ENCODE measurements around the gene KLK12.
"Not testable (repeated sequence)": the region's sequence is repeated elsewhere in the genome, so short reads cannot be mapped to it uniquely, and the experiment has no call there.

Gene KLK12

DNA sequence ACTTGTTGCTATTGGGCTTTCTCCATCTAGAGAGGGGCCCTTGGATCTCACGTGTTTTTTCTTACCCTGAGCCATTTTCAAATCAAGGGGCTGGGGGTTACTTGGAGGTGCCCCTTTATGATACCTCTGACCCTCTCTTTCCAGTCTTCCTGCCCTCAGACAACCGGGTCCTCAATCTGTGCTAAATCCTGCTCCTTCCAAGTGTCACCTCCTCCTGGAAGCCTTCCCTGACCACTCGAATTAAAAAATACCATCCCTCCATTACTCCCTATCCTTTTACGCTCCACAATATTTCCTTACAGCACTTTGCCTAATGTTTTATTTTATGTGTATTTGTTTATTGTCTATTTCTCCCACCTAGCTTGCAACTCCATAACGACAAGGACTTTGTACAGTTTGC, 36.7 kb downstream of the KLK12 start:
- H2AFZ ChIP-seq (ENCODE audit: insufficient read depth, low read length, poor library complexity) = no peak overlapping the region
- 100% methylated on average over 2 of the region's 5 CpGs for WGBS (ENCODE audit: extremely low coverage, insufficient coverage, insufficient read length)
- no peaks in the 10 kb centered on the region for H3K36me3 ChIP-seq (ENCODE audit: control insufficient read depth in 1 of 2, insufficient read depth in 2 of 2, low read length in 2 of 2)
- H3K9ac ChIP-seq (ENCODE audit: low read length) = no peak overlapping the region
- H2BK5ac ChIP-seq (ENCODE audit: low read depth, low read length, poor library complexity) = no peak overlapping the region
- H3K27me3 ChIP-seq (ENCODE audit: insufficient read depth, low read length) = no peaks in the 10 kb centered on the region
- no peaks in the 10 kb centered on the region for H3K9me3 ChIP-seq (ENCODE audit: insufficient read depth, low read depth, low read length)
- H3K79me2 ChIP-seq (ENCODE audit: control insufficient read depth, insufficient read depth, low read length, poor library complexity) = no peaks in the 10 kb centered on the region
- H3K4ac ChIP-seq (ENCODE audit: low read depth, low read length) = no peak overlapping the region
- no peak overlapping the region for H2AK5ac ChIP-seq (ENCODE audit: low read length)
- H4K8ac ChIP-seq (ENCODE audit: low read depth, low read length) = no peak overlapping the region
- H2BK12ac ChIP-seq (ENCODE audit: low read length) = no peak overlapping the region
- no peak overlapping the region for H3K23ac ChIP-seq (ENCODE audit: low read length)
- no peaks in the 10 kb centered on the region for H3K79me1 ChIP-seq (ENCODE audit: low read length)
- H3K4me3 ChIP-seq (ENCODE audit: low read depth, low read length) = no peak overlapping the region
- H4K12ac ChIP-seq (ENCODE audit: low read depth, low read length) = no peak overlapping the region
- no peak for DNase-seq
- H2BK120ac ChIP-seq (ENCODE audit: insufficient read depth, low read length, poor library complexity) = no peak overlapping the region
- peaks cover 7 to 13% of the 10 kb centered on the region in 2 experiments for H3K4me1 ChIP-seq (ENCODE audit: control insufficient read depth in 1 of 2, insufficient read depth in 2 of 2, low read length in 2 of 2)
- no peak overlapping the region for H3K4me2 ChIP-seq (ENCODE audit: low read length)
- H4K91ac ChIP-seq (ENCODE audit: low read depth, low read length) = no peak overlapping the region
- H3K18ac ChIP-seq (ENCODE audit: low read length) = no peak overlapping the region
- no peak overlapping the region for H3K14ac ChIP-seq (ENCODE audit: low read length)
- H3K27ac ChIP-seq (ENCODE audit: low read depth, low read length) = no peak overlapping the region

DNA sequence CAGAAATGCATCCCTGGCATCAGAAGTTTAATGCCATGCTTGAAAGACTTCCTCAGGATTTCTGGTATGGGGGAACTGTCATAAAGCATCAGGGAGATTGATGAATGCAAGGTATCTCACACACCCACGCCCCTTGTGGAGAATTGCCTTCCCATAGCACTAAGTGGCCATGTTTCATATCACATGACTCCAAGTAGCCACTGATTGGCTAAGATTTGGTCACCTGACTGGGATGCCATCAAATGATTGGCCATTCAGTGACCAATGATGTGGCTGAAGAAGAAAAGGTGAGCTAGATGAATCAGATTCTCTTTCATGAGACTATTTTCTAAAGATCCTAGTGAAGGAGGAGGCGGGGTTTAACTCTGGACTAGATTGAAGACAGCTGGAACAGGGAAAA, 40.7 kb downstream of the KLK12 start:
- no peak overlapping the region for H2BK5ac ChIP-seq (ENCODE audit: low read depth, low read length, poor library complexity)

DNA sequence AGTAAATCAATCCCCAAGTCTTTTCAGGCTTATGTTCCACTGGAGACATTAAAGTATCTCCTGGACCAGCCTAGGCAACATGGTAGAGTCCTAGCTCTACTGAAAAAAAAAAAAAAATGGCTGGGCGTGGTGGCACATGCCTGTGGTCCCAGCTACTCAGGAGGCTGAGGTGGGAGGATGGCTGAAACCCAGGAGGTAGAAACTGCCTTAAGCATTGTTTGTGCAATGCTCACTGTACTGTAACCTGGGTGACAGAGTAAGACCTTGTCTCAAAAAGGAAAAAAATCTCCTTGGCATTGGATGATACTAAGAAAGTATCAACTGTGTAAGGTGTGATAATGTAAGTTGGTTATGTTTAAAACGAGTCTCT, 42.2 kb downstream of the KLK12 start:
- no peak for DNase-seq
- H4K12ac ChIP-seq (ENCODE audit: low read depth, low read length) = no peak overlapping the region
- no peaks in the 10 kb centered on the region for H3K9me3 ChIP-seq (ENCODE audit: insufficient read depth, low read depth, low read length)
- WGBS (ENCODE audit: extremely low coverage, insufficient coverage, insufficient read length) = no CpG with 5 or more reads among the region's 2 CpGs
- no peaks in the 10 kb centered on the region for H3K79me1 ChIP-seq (ENCODE audit: low read length)
- H3K4me3 ChIP-seq (ENCODE audit: low read depth, low read length) = no peak overlapping the region
- no peak overlapping the region for H3K4me2 ChIP-seq (ENCODE audit: low read length)
- no peak overlapping the region for H3K23ac ChIP-seq (ENCODE audit: low read length)
- no peak overlapping the region for H2AK5ac ChIP-seq (ENCODE audit: low read length)
- H2AFZ ChIP-seq (ENCODE audit: insufficient read depth, low read length, poor library complexity) = no peak overlapping the region
- H3K9ac ChIP-seq (ENCODE audit: low read length) = no peak overlapping the region
- H3K4me1 ChIP-seq (ENCODE audit: control insufficient read depth in 1 of 2, insufficient read depth in 2 of 2, low read length in 2 of 2) = no peaks in the 10 kb centered on the region
- no peaks in the 10 kb centered on the region for H3K79me2 ChIP-seq (ENCODE audit: control insufficient read depth, insufficient read depth, low read length, poor library complexity)
- no peak overlapping the region for H3K18ac ChIP-seq (ENCODE audit: low read length)
- no peak overlapping the region for H4K91ac ChIP-seq (ENCODE audit: low read depth, low read length)
- H3K4ac ChIP-seq (ENCODE audit: low read depth, low read length) = no peak overlapping the region
- no peak overlapping the region for H4K8ac ChIP-seq (ENCODE audit: low read depth, low read length)
- no peak overlapping the region for H2BK12ac ChIP-seq (ENCODE audit: low read length)
- H3K27me3 ChIP-seq (ENCODE audit: insufficient read depth, low read length) = no peaks in the 10 kb centered on the region
- H2BK5ac ChIP-seq (ENCODE audit: low read depth, low read length, poor library complexity) = no peak overlapping the region
- no peak overlapping the region for H3K27ac ChIP-seq (ENCODE audit: low read depth, low read length)
- no peak overlapping the region for H2BK120ac ChIP-seq (ENCODE audit: insufficient read depth, low read length, poor library complexity)
- no peak overlapping the region for H3K14ac ChIP-seq (ENCODE audit: low read length)
- H3K36me3 ChIP-seq (ENCODE audit: control insufficient read depth in 1 of 2, insufficient read depth in 2 of 2, low read length in 2 of 2) = no peaks in the 10 kb centered on the region

More for the DNA sequence above, 40.7 kb downstream of the KLK12 start:
- H3K4me3 ChIP-seq (ENCODE audit: low read depth, low read length) = no peak overlapping the region
- H3K4ac ChIP-seq (ENCODE audit: low read depth, low read length) = no peak overlapping the region
- H2AFZ ChIP-seq (ENCODE audit: insufficient read depth, low read length, poor library complexity) = no peak overlapping the region
- no peak overlapping the region for H4K91ac ChIP-seq (ENCODE audit: low read depth, low read length)
- DNase-seq = no peak
- no peaks in the 10 kb centered on the region for H3K79me1 ChIP-seq (ENCODE audit: low read length)
- H3K27me3 ChIP-seq (ENCODE audit: insufficient read depth, low read length) = no peaks in the 10 kb centered on the region
- no peak overlapping the region for H4K12ac ChIP-seq (ENCODE audit: low read depth, low read length)
- no peak overlapping the region for H2BK12ac ChIP-seq (ENCODE audit: low read length)
- H3K9me3 ChIP-seq (ENCODE audit: insufficient read depth, low read depth, low read length) = no peaks in the 10 kb centered on the region
- H3K14ac ChIP-seq (ENCODE audit: low read length) = no peak overlapping the region
- no peaks in the 10 kb centered on the region for H3K79me2 ChIP-seq (ENCODE audit: control insufficient read depth, insufficient read depth, low read length, poor library complexity)
- H3K27ac ChIP-seq (ENCODE audit: low read depth, low read length) = no peak overlapping the region
- no peak overlapping the region for H3K9ac ChIP-seq (ENCODE audit: low read length)
- no peak overlapping the region for H3K18ac ChIP-seq (ENCODE audit: low read length)
- no peak overlapping the region for H2BK120ac ChIP-seq (ENCODE audit: insufficient read depth, low read length, poor library complexity)
- no CpG with 5 or more reads among the region's 2 CpGs for WGBS (ENCODE audit: extremely low coverage, insufficient coverage, insufficient read length)
- no peaks in the 10 kb centered on the region for H3K4me1 ChIP-seq (ENCODE audit: control insufficient read depth in 1 of 2, insufficient read depth in 2 of 2, low read length in 2 of 2)
- H4K8ac ChIP-seq (ENCODE audit: low read depth, low read length) = no peak overlapping the region
- H3K23ac ChIP-seq (ENCODE audit: low read length) = no peak overlapping the region
- H3K36me3 ChIP-seq (ENCODE audit: control insufficient read depth in 1 of 2, insufficient read depth in 2 of 2, low read length in 2 of 2) = no peaks in the 10 kb centered on the region
- no peak overlapping the region for H3K4me2 ChIP-seq (ENCODE audit: low read length)
- H2AK5ac ChIP-seq (ENCODE audit: low read length) = no peak overlapping the region

- not testable (repeated sequence) for H3K14ac ChIP-seq (ENCODE audit: low read length); H2BK5ac ChIP-seq (ENCODE audit: low read depth, low read length, poor library complexity); H2AK5ac ChIP-seq (ENCODE audit: low read length); H3K27me3 ChIP-seq (ENCODE audit: insufficient read depth, low read length); H3K79me2 ChIP-seq (ENCODE audit: control insufficient read depth, insufficient read depth, low read length, poor library complexity); H3K4ac ChIP-seq (ENCODE audit: low read depth, low read length); H2BK12ac ChIP-seq (ENCODE audit: low read length); H2BK120ac ChIP-seq (ENCODE audit: insufficient read depth, low read length, poor library complexity); DNase-seq; H4K91ac ChIP-seq (ENCODE audit: low read depth, low read length); H3K23ac ChIP-seq (ENCODE audit: low read length); H3K36me3 ChIP-seq (ENCODE audit: control insufficient read depth in 1 of 2, insufficient read depth in 2 of 2, low read length in 2 of 2); H3K27ac ChIP-seq (ENCODE audit: low read depth, low read length); H3K79me1 ChIP-seq (ENCODE audit: low read length); H3K4me3 ChIP-seq (ENCODE audit: low read depth, low read length); H3K4me1 ChIP-seq (ENCODE audit: control insufficient read depth in 1 of 2, insufficient read depth in 2 of 2, low read length in 2 of 2); H3K18ac ChIP-seq (ENCODE audit: low read length); H4K8ac ChIP-seq (ENCODE audit: low read depth, low read length); H4K12ac ChIP-seq (ENCODE audit: low read depth, low read length); H3K9me3 ChIP-seq (ENCODE audit: insufficient read depth, low read depth, low read length); H3K4me2 ChIP-seq (ENCODE audit: low read length); H3K9ac ChIP-seq (ENCODE audit: low read length); H2AFZ ChIP-seq (ENCODE audit: insufficient read depth, low read length, poor library complexity)
- no CpG with 5 or more reads among the region's 14 CpGs for WGBS (ENCODE audit: extremely low coverage, insufficient coverage, insufficient read length)
Observed at GRCh38 chr19:50984416-50984815, 50.4 kb downstream of the KLK12 start.

Measured in trophoblast cell (in vitro differentiated cells and primary cell).